Kidney epithelial cell (primary cell): ENCODE data around the gene B4GALNT2. TPM values are rescaled to one million over a fixed set of nuclear protein-coding genes. Genes with fewer than 3 reads are reported as not detected.

ENCODE experiments used
- DNase-seq: peaks from one replicate; pipeline ENCODE4 v3.0.0-alpha.2; 2010; ENCODE audit warnings: low read depth
- H3K27me3 ChIP-seq: 2 replicates; pipeline ENCODE4 v1.6.0; 2011; ENCODE audit warnings: low read length; ENCODE audit not compliant: control insufficient read depth, insufficient read depth
- H3K36me3 ChIP-seq: 2 replicates; pipeline ENCODE4 v1.5.1; 2011; ENCODE audit warnings: low read length; ENCODE audit not compliant: control insufficient read depth, insufficient read depth
- H3K4me3 ChIP-seq: 2 replicates; pipeline ENCODE4 v1.5.1; 2011; ENCODE audit warnings: low read depth, mild to moderate bottlenecking, control low read depth, low read length
- CTCF ChIP-seq: IDR thresholded peaks from 2 replicates; pipeline ENCODE4 v1.5.1; 2011; ENCODE audit warnings: mild to moderate bottlenecking, moderate library complexity, low read length, control low read depth, inconsistent platforms; ENCODE audit not compliant: insufficient read depth, poor library complexity, severe bottlenecking
- total RNA-seq: library from RNA; depleted of rRNA; stranded (reverse); fragments of >200 nt; gene quantifications from 2 replicates; pipeline ENCODE4 v1.2.3, GENCODE V29; 2015

The B4GALNT2 gene
- total RNA-seq, 1 donor from 2014 or later: 0.50 TPM

- no peaks in the 10 kb centered on the region for H3K27me3 ChIP-seq
- H3K4me3 ChIP-seq: no peak overlapping the region
- DNase-seq: peak; percentile 92
- no peaks in the 10 kb centered on the region for H3K36me3 ChIP-seq
- no peak for TF ChIP-seq CTCF
Observed at GRCh38 chr17:49146620-49147306, 14.2 kb downstream of the B4GALNT2 start.

GRCh38 chr17:49148171-49148570 lies 15.6 kb downstream of the B4GALNT2 start:
- TF ChIP-seq CTCF: no peak
- DNase-seq: no peak
- Histone ChIP-seq H3K36me3 (no peaks in the 10 kb centered on the region), H3K27me3 (no peaks in the 10 kb centered on the region), H3K4me3 (no peak overlapping the region)

GRCh38 chr17:49151996-49152395 lies 19.4 kb downstream of the B4GALNT2 start:
- no peak for TF ChIP-seq CTCF
- H3K4me3 ChIP-seq: no peak overlapping the region
- no peaks in the 10 kb centered on the region for H3K36me3 ChIP-seq
- no peak for DNase-seq
- no peaks in the 10 kb centered on the region for H3K27me3 ChIP-seq

- no peak for DNase-seq
- no peaks in the 10 kb centered on the region for H3K36me3 ChIP-seq
- H3K4me3 ChIP-seq: no peak overlapping the region
- TF ChIP-seq CTCF: no peak
- H3K27me3 ChIP-seq: no peaks in the 10 kb centered on the region
Observed at GRCh38 chr17:49156256-49156655, 23.7 kb downstream of the B4GALNT2 start.

- Histone ChIP-seq H3K4me3 (no peak overlapping the region), H3K36me3 (no peaks in the 10 kb centered on the region), H3K27me3 (no peaks in the 10 kb centered on the region)
- TF ChIP-seq CTCF: no peak
- DNase-seq: peak; percentile 19
Observed at GRCh38 chr17:49157784-49158183, 25.2 kb downstream of the B4GALNT2 start.

GRCh38 chr17:49162866-49163265 lies 30.3 kb downstream of the B4GALNT2 start:
- Histone ChIP-seq H3K36me3 (no peaks in the 10 kb centered on the region), H3K27me3 (peaks cover 2% of the 10 kb centered on the region), H3K4me3 (no peak overlapping the region)
- no peak for DNase-seq
- TF ChIP-seq CTCF: no peak
